H9 (cell line): ENCODE measurements around the gene TSACC. TPM values are rescaled to one million over a fixed set of nuclear protein-coding genes. Genes with fewer than 3 reads are reported as not detected.

ENCODE experiments used
- DNase-seq: peaks from one replicate; pipeline ENCODE4 v3.0.0-alpha.2; 2017
- H2AFZ ChIP-seq: one replicate; pipeline ENCODE4 v1.6.1; 2013; ENCODE audit warnings: mild to moderate bottlenecking, low read length, control low read depth, moderate library complexity
- H2AK5ac ChIP-seq: 2 replicates; pipeline ENCODE4 v1.6.1; 2013; ENCODE audit warnings: low read length, control low read depth, mixed read lengths; ENCODE audit not compliant: insufficient read length
- H2BK120ac ChIP-seq: one replicate; pipeline ENCODE4 v1.6.1; 2013; ENCODE audit warnings: low read depth, mild to moderate bottlenecking, low read length, control low read depth, inconsistent platforms; ENCODE audit not compliant: poor library complexity, severe bottlenecking
- H2BK12ac ChIP-seq: 2 replicates; pipeline ENCODE4 v1.6.1; 2013; ENCODE audit warnings: low read length, control low read depth, mixed read lengths, low read depth; ENCODE audit not compliant: insufficient read length
- H2BK15ac ChIP-seq: 2 replicates; pipeline ENCODE4 v1.6.1; 2013; ENCODE audit warnings: low read depth, low read length, control low read depth
- H2BK20ac ChIP-seq: one replicate; pipeline ENCODE4 v1.6.1; 2013; ENCODE audit warnings: low read depth, mild to moderate bottlenecking, low read length, control low read depth, inconsistent platforms; ENCODE audit not compliant: poor library complexity, severe bottlenecking
- H2BK5ac ChIP-seq: 2 replicates; pipeline ENCODE4 v1.6.1; 2013; ENCODE audit warnings: low read length, control low read depth, mixed read lengths; ENCODE audit not compliant: insufficient read length
- H3K14ac ChIP-seq: 2 replicates; pipeline ENCODE4 v1.6.1; 2013; ENCODE audit warnings: low read length, control low read depth; ENCODE audit not compliant: insufficient read depth
- H3K18ac ChIP-seq: 2 replicates; pipeline ENCODE4 v1.6.1; 2013; ENCODE audit warnings: low read depth, mild to moderate bottlenecking, mixed read lengths, low read length, control low read depth; ENCODE audit not compliant: insufficient read length
- H3K23ac ChIP-seq: 2 replicates; pipeline ENCODE4 v1.6.1; 2013; ENCODE audit warnings: low read length, control low read depth, mixed read lengths, low read depth; ENCODE audit not compliant: insufficient read length
- H3K23me2 ChIP-seq: 2 replicates; pipeline ENCODE4 v1.6.1; 2013; ENCODE audit warnings: low read depth, mild to moderate bottlenecking, mixed read lengths, low read length, control low read depth; ENCODE audit not compliant: insufficient read length, poor library complexity, severe bottlenecking
- H3K27ac ChIP-seq: 2 replicates; pipeline ENCODE4 v1.5.1; 2013; ENCODE audit warnings: low read length, control low read depth, mixed read lengths, low read depth; ENCODE audit not compliant: insufficient read length
- H3K27me3 ChIP-seq: 2 replicates; pipeline ENCODE4 v1.6.1; 2013; ENCODE audit warnings: low read length, control low read depth, inconsistent platforms; ENCODE audit not compliant: insufficient read depth
- H3K4ac ChIP-seq: 2 replicates; pipeline ENCODE4 v1.6.1; 2013; ENCODE audit warnings: low read depth, mild to moderate bottlenecking, control low read depth, inconsistent platforms, low read length, moderate library complexity
- H3K4me1 ChIP-seq: 2 replicates; pipeline ENCODE4 v1.6.1; 2013; ENCODE audit warnings: low read length, control low read depth, inconsistent platforms; ENCODE audit not compliant: insufficient read depth
- H3K4me2 ChIP-seq: 2 replicates; pipeline ENCODE4 v1.6.1; 2013; ENCODE audit warnings: low read length, control low read depth, mixed read lengths; ENCODE audit not compliant: insufficient read length, insufficient read depth
- H3K56ac ChIP-seq: 2 replicates; pipeline ENCODE4 v1.6.1; 2013; ENCODE audit warnings: low read depth, mild to moderate bottlenecking, mixed read lengths, low read length, control low read depth; ENCODE audit not compliant: insufficient read length
- H3K79me1 ChIP-seq: 2 replicates; pipeline ENCODE4 v1.6.1; 2013; ENCODE audit warnings: low read depth, mild to moderate bottlenecking, moderate library complexity, low read length, control low read depth, inconsistent platforms; ENCODE audit not compliant: insufficient read depth, poor library complexity, severe bottlenecking
- H3K79me2 ChIP-seq: 2 replicates; pipeline ENCODE4 v1.6.1; 2013; ENCODE audit warnings: low read length, control low read depth, inconsistent platforms; ENCODE audit not compliant: insufficient read depth
- H3K9ac ChIP-seq: 2 replicates; pipeline ENCODE4 v1.6.1; 2013; ENCODE audit warnings: low read length, control low read depth, mixed read lengths; ENCODE audit not compliant: insufficient read length; ENCODE audit errors: extremely low read depth
- H3K9me3 ChIP-seq: one replicate; pipeline ENCODE4 v1.6.1; 2013; ENCODE audit warnings: low read depth, low read length, inconsistent platforms; ENCODE audit not compliant: control insufficient read depth
- H3T11ph ChIP-seq: one replicate; pipeline ENCODE4 v1.6.1; 2013; ENCODE audit warnings: mild to moderate bottlenecking, low read length, control low read depth, inconsistent platforms
- H4K20me1 ChIP-seq: one replicate; pipeline ENCODE4 v1.6.1; 2013; ENCODE audit not compliant: control insufficient read depth, insufficient read length, insufficient read depth
- H4K5ac ChIP-seq: 2 replicates; pipeline ENCODE4 v1.6.1; 2013; ENCODE audit warnings: low read depth, mild to moderate bottlenecking, mixed read lengths, low read length, control low read depth; ENCODE audit not compliant: insufficient read length
- H4K8ac ChIP-seq: replicated peaks from 2 replicates; pipeline ENCODE4 v1.6.1; 2013; ENCODE audit warnings: low read length, control low read depth, mixed read lengths, low read depth; ENCODE audit not compliant: insufficient read length
- H4K91ac ChIP-seq: 2 replicates; pipeline ENCODE4 v1.6.1; 2013; ENCODE audit warnings: low read depth, mild to moderate bottlenecking, moderate library complexity, mixed read lengths, low read length, control low read depth; ENCODE audit not compliant: insufficient read length
- H3K27ac Mint-ChIP-seq, 3 experiments: 2 replicates in 2 of 3; 3 replicates in 1 of 3; pipeline ENCODE4 v1.8.0; 2020 to 2021; ENCODE audit warnings: mixed read lengths in 3 of 3, mild to moderate bottlenecking in 1 of 3, moderate library complexity in 1 of 3
- H3K27me3 Mint-ChIP-seq: 2 replicates; pipeline ENCODE4 v1.8.0; 2021; ENCODE audit warnings: low read depth, mild to moderate bottlenecking, moderate library complexity, mixed read lengths
- H3K36me3 Mint-ChIP-seq, 3 experiments: 2 replicates in 2 of 3; 3 replicates in 1 of 3; pipeline ENCODE4 v1.8.0; 2020 to 2021; ENCODE audit warnings: low read depth in 3 of 3, mixed read lengths in 3 of 3; ENCODE audit not compliant: insufficient read depth in 1 of 3
- H3K4me1 Mint-ChIP-seq, 2 experiments: 2 replicates each; pipeline ENCODE4 v1.8.0; 2020; ENCODE audit warnings: mixed read lengths in 2 of 2
- H3K4me3 Mint-ChIP-seq, 2 experiments: 2 replicates in 1 of 2; 3 replicates in 1 of 2; pipeline ENCODE4 v1.8.0; 2020 to 2021; ENCODE audit warnings: mild to moderate bottlenecking in 2 of 2, mixed read lengths in 2 of 2, moderate library complexity in 1 of 2
- H3K9me3 Mint-ChIP-seq, 2 experiments: 2 replicates in 1 of 2; 3 replicates in 1 of 2; pipeline ENCODE4 v1.8.0; 2020; ENCODE audit warnings: mild to moderate bottlenecking in 2 of 2, mixed read lengths in 2 of 2, moderate library complexity in 1 of 2
- WGBS: extraction: QIAGEN DNeasy Blood & Tissue Kit; methylation state at CpG from one replicate; pipeline ENCODE4 v1.1.7; 2013; ENCODE audit warnings: missing lambda C conversion rate, low lambda C conversion rate, mixed read lengths; ENCODE audit not compliant: insufficient read length; ENCODE audit errors: extremely low coverage; 5-methylcytosine and 5-hydroxymethylcytosine counted together
- total RNA-seq: library from RNA; stranded (reverse); gene quantifications from 2 replicates; pipeline ENCODE4 v1.2.1, GENCODE V29; 2021
- TF ChIP-seq, protein P1 (sequence below): fragments of 200-600 bp; sonication (generic); conservative IDR thresholded peaks from 3 replicates; pipeline ENCODE4 v1.8.0; 2021; ENCODE audit warnings: antibody characterized with exemption, mild to moderate bottlenecking

The TSACC gene
- total RNA-seq, 1 experiment from 2014 or later = 2.3 TPM

DNA sequence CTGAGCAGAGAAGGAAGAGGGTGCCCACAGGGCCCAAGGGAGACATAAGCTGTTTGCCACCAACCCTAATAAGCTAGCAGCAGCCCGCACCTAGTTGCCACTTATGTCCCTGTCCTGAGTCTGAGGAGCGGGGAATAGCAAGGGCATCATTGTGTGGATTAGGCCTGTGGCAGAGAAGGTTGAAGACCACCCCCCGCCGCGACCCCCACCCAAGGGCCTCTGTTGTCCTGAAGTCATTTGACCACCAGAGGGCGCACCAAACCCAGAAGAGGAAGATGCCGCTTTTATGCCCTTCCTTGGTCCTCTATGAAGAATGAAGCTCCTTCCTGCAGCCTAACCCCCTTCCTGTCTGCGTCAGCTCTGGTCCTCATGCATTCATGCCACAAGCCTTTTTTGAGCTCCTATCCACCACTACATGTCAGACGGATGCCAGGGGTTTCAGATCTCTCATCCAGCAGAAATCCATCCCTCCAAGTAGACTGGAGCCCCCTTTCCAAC is 47.3 kb downstream of the TSACC start:
- Histone ChIP-seq H3K79me2 (no peaks in the 10 kb centered on the region), H3K23ac (no peak overlapping the region), H3K27me3 (peaks cover 4% of the 10 kb centered on the region; the same call in 1 of the 2 replicates), H3K9ac (no peak overlapping the region), H4K20me1 (no peaks in the 10 kb centered on the region), H2BK15ac (no peak overlapping the region), H4K8ac (no peak overlapping the region), H3K79me1 (no peaks in the 10 kb centered on the region), H3K4me2 (no peak overlapping the region), H3K14ac (no peak overlapping the region), H3K23me2 (peaks cover 6% of the 10 kb centered on the region), H3K4me1 (no peaks in the 10 kb centered on the region; the same call in 1 of the 2 replicates), H3T11ph (no peak overlapping the region), H2BK12ac (no peak overlapping the region), H4K91ac (no peak overlapping the region), H2AFZ (no peak overlapping the region), H3K4ac (no peak overlapping the region), H2BK20ac (no peak overlapping the region), H2AK5ac (no peak overlapping the region), H3K9me3 (no peaks in the 10 kb centered on the region), H2BK120ac (no peak overlapping the region), H3K56ac (no peak overlapping the region), H2BK5ac (no peak overlapping the region), H4K5ac (no peak overlapping the region), H3K18ac (no peak overlapping the region), H3K27ac (no peak overlapping the region)
- Mint-ChIP-seq H3K4me1 (peaks cover 32 to 37% of the 10 kb centered on the region in 2 experiments), H3K27me3 (peaks cover 50% of the 10 kb centered on the region), H3K4me3 (peak overlapping the region in 1 of 2 experiments; percentile 28; a peak in 1 of 5 replicates), H3K36me3 (no peaks in the 10 kb centered on the region; a peak in 2 of 7 replicates), H3K9me3 (no peaks in the 10 kb centered on the region), H3K27ac (no peak overlapping the region)
- DNase-seq = peak; percentile 63
- no CpG with 5 or more reads among the region's 9 CpGs for WGBS
- TF ChIP-seq, protein P1, sequence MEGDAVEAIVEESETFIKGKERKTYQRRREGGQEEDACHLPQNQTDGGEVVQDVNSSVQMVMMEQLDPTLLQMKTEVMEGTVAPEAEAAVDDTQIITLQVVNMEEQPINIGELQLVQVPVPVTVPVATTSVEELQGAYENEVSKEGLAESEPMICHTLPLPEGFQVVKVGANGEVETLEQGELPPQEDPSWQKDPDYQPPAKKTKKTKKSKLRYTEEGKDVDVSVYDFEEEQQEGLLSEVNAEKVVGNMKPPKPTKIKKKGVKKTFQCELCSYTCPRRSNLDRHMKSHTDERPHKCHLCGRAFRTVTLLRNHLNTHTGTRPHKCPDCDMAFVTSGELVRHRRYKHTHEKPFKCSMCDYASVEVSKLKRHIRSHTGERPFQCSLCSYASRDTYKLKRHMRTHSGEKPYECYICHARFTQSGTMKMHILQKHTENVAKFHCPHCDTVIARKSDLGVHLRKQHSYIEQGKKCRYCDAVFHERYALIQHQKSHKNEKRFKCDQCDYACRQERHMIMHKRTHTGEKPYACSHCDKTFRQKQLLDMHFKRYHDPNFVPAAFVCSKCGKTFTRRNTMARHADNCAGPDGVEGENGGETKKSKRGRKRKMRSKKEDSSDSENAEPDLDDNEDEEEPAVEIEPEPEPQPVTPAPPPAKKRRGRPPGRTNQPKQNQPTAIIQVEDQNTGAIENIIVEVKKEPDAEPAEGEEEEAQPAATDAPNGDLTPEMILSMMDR = peak; percentile 89
